Renal cortex interstitium (tissue), 11 donors: ENCODE data around the gene EEA1. TPM values are rescaled to one million over a fixed set of nuclear protein-coding genes. Genes with fewer than 3 reads are reported as not detected.
"Not testable (repeated sequence)": the region's sequence is repeated elsewhere in the genome, so short reads cannot be mapped to it uniquely, and the experiment has no call there.

Experiments
- DNase-seq, 11 donors: peaks; one replicate each; pipeline ENCODE4 v3.0.0-alpha.2; 2013; ENCODE audit warnings: low read depth in 9 of 11, low spot score in 4 of 11; ENCODE audit errors: extremely low read depth in 1 of 11
- polyA plus RNA-seq, 3 donors: library from polyadenylated mRNA; unstranded; fragments of 120-200 nt; gene quantifications; one replicate each; pipeline ENCODE4 v1.2.1, GENCODE V29; 2013; ENCODE audit not compliant: insufficient read length in 3 of 3

The EEA1 gene
- polyA plus RNA-seq, 3 donors: 15.0 to 18.3 (median 17.3) TPM

DNA sequence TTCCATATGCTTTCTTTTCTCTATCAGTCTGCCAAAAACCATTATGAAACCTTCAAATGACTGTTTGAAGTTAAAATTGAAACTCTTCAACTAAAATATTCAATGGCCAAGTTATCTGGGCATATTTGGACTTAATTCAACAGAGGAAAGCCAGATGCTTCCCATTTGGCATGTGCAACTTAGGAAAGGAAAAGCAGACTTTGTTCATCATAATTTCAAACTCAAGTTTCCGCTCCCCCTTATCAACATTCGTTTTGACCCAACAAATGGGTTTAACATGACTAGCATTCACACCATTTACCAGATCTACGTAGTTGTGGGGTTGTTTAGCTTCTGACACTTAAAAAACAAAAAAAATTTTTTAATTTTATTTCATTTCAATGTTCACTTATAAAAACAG is 150.6 kb downstream of the EEA1 start:
- DNase-seq: no peak

GRCh38 chr12:92775416-92775815 is 153.7 kb downstream of the EEA1 start:
- no peak for DNase-seq

GRCh38 chr12:92771001-92771400 is 158.1 kb downstream of the EEA1 start:
- no peak for DNase-seq

GRCh38 chr12:92769124-92769901 is 159.8 kb downstream of the EEA1 start:
- DNase-seq: no peak

DNA sequence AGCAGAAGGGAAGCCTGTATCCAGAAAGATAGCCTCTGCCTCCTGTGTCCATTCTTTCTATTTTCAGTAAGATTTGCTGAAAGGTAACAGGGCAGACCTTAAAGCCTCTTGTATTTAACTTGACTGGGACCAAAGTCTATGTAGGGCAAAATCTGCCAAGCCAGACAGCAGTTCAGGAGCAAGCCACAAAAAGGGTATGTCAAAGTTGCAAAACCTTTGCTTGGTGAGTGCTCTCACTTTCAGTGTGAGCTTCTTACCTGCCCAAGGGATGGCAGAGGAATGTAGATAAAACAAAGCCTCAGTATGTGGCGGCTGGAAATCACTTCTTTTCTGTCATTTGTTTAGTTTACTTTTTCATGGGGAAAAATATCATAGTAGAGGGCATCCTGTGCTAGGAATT is 163.2 kb downstream of the EEA1 start:
- no peak for DNase-seq

DNA sequence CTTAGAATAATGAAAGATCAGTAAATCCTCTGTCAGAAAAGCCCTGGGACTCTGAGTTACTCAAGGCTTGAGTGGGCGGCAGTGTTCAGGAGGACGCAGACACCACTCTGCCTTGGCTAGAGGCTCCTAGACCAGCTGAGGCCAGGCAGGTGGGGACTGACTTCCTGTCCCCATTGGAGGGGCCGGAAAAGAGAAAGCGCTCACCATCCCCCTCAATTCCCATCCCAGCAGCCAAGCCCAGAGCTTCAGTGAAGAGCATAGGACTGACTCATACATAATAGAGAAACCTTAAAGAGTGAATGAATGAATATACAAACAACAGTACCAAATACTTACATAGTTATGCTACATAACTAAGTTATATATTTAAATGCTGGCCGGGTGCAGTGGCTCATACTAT is 164.3 kb downstream of the EEA1 start:
- no peak for DNase-seq

GRCh38 chr12:92762773-92763172 is 166.3 kb downstream of the EEA1 start:
- no peak for DNase-seq

DNA sequence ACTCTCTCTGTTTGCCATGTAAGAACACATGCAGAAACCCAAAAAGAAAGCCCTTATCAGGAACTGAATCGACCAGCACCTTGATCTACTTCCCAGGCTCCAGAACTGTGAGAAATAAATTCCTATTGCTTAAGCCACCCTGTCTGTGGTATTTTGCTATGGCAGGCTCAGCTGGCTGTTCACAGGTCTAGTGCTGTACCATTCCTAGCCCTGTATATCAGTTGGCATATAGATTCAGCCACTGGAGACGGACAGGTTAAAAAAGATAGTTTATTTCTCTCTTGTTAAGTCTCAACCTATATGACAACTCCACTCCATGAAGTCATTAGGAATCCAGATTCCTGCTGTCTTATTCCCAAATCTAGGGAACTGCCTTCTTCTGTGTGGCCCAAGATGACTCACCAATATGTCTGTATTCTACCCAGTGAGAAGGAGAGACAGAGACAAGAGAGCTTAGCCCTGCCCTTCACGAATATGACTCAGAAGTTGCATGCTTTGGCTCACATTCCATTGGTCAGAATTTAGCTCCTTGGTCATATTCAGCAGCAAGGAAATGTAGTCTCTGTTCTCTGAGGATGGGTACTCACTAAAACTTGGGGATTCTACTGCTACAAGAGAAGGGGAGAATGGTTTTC is 169.3 kb downstream of the EEA1 start:
- DNase-seq: no peak

- no peak for DNase-seq
Measured at GRCh38 chr12:92757597-92758121, 171.4 kb downstream of the EEA1 start.

DNA sequence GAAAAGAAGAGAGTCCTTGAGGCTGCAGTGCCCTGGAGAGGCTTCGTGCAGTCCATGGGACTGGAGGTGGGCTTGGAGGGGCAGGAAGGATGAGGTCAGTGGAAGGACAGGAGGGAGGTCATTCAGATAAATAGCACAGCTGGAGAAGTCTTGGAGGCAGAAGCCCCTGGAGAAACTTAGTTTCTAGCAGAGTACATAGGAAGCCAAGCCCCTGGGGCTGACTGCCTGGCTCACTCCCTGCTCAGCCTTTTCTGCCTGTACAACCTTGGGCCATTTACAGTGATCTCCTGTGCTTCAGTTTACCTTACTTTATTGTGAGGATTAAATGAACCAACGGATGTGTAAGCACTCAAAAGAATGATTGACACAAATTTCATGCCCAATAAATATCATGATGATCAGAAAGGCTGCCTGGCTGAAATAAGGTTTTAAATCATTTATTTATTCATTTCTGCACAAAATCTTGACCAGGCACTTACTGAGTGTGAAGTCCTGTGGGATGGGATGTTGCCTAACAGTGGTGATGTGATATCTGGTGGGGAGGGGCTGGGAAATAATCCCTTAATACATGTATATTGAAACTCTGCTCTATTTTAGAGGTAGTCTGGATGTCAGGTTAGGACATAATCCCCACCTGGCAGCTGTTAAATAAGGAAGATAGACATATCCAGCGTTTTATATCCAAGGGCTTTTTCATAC is 172.0 kb downstream of the EEA1 start:
- no peak for DNase-seq

DNA sequence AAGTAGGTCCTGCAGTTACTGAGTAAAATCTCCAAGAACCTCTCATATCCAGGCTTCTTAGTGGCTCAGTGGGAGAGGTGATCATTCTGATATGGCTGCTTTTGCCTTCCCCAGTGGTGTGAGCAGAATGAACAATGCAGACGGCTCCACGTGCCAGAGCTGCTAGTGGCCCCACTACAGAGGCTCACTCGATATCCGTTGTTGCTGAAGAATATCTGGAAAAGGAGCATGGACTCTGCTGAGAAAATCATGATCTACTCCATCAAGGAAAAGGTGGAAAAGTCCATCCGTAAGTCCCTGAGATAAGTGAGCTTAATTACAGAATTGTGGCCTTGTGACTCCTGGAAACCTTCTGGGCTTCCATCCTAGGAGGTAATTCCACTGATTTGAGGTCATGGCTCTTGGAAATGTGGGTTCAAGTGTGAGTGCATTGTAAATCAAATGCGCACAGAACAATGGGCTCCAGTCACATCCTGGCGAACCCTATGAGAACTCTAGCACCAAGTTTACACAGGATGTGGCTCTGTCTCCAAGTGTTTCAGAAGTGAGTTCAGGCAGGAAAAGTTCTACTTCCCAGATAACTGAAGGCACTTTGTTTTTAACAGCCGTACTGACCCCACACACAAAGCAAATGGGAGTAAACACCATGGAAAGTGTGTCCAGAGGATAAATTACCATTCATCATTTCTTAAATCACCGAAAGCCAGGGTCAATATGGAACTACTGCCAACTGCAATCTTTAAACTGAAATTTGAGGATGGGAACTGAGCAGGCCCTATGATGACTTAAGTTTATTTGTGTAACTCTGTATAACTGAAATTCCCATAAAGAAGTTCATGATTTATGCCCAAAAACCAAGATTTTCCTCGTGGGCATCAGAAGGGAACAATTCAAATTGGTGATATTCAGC is 174.9 kb downstream of the EEA1 start:
- DNase-seq: peak in 3 of 11 donors; percentile 13 to 37 (median 18)

DNA sequence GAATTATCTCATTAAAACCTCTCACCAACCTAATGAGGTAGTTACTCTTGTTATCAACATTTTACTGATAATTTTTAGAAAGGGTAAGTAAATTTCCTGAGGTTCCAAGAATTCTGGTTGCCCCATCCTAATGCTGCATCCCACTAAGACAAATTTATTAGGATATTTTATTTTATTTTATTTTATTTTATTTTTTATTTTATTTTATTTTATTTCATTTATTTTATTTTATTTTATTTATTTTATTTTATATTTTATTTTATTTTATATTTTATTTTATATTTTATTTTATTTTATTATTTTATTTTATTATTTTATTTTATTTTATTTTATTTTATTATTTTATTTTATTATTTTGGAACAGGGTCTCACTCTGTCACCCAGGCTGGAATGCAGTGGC is 179.4 kb downstream of the EEA1 start:
- not testable (repeated sequence) for DNase-seq

- DNase-seq: no peak
Measured at GRCh38 chr12:92747151-92747550, 181.9 kb downstream of the EEA1 start.

- no peak for DNase-seq
Measured at GRCh38 chr12:92745856-92746550, 183.1 kb downstream of the EEA1 start.

DNA sequence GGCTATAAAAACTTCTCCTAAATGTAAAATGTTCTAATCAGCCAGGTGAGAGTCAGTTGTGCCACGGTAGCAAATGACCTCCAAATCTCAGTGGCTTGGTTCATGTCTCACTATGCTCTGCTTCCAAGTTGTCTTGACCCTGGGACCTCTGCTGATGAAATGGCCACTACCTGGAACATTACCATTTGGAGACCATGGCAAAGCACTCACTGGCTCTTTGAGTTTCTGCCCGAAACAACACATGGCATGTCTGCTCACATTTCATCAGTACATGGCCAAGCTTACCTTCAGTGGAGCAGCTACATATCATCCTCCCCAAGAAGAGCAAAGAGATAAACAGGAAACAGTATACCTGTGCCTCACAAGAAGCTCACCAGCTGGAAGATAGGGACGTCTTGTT is 186.1 kb downstream of the EEA1 start:
- no peak for DNase-seq

GRCh38 chr12:92740411-92740810 is 188.7 kb downstream of the EEA1 start:
- DNase-seq: no peak

- DNase-seq: no peak
Measured at GRCh38 chr12:92739113-92739512, 190.0 kb downstream of the EEA1 start.
